Tibial nerve (tissue), 4 donors: Measurements from ENCODE around the gene CYSRT1.

ENCODE experiments used
- CTCF ChIP-seq, 5 experiments: fragments of 200-600 bp in 3 of 5; fragments of 450-650 bp in 2 of 5; sonication (generic) in 3 of 5; IDR thresholded peaks; one replicate each; pipeline ENCODE4 v1.5.1; 2016 to 2019; ENCODE audit warnings: antibody characterized with exemption in 5 of 5, mild to moderate bottlenecking in 3 of 5, moderate library complexity in 2 of 5
- EP300 ChIP-seq, 2 donors: sonication (generic); formaldehyde crosslinking; IDR thresholded peaks; one replicate each; pipeline ENCODE4 v1.6.1; 2017; ENCODE audit warnings: antibody characterized with exemption in 2 of 2, mild to moderate bottlenecking in 1 of 2
- POLR2A ChIP-seq, 2 donors: fragments of 450-650 bp; IDR thresholded peaks; one replicate each; pipeline ENCODE4 v1.6.1; 2017; ENCODE audit warnings: antibody characterized with exemption in 2 of 2, mild to moderate bottlenecking in 2 of 2, moderate library complexity in 2 of 2

GRCh38 chr9:137176302-137177182, 48.4 kb upstream of the CYSRT1 start:
- TF ChIP-seq POLR2A (IDR thresholded peaks at IDR 0.05) (no peak), CTCF (IDR thresholded peaks at IDR 0.05) (peak; percentile 12 to 40 (median 26)), EP300 (IDR thresholded peaks at IDR 0.05) (no peak)
